AG04449 (cell line): Measurements from ENCODE around the gene PCDHGA3.
A peak's percentile ranks its signal among the peaks of the same experiment; 100 is the strongest.

ENCODE experiments used
- CTCF ChIA-PET: fragments of 350-600 bp; formaldehyde crosslinking; extraction: SDS; loops from one replicate; lab custom pipeline; 2021; ENCODE audit warnings: antibody characterized with exemption; lab: Yijun Ruan, JAX
- POLR2A ChIA-PET: fragments of 400-600, 350-600 bp; formaldehyde crosslinking; extraction: SDS; loops from one replicate; lab custom pipeline; 2020; ENCODE audit warnings: antibody characterized with exemption, inconsistent platforms; lab: Yijun Ruan, JAX
- DNase-seq: peaks from one replicate; pipeline ENCODE4 v3.0.0-alpha.2; 2010; ENCODE audit warnings: low read depth, low spot score
- H3K4me3 ChIP-seq: 2 replicates; pipeline ENCODE4 v1.5.1; 2011; ENCODE audit warnings: low read depth, mild to moderate bottlenecking, control low read depth, low read length
- CTCF ChIP-seq: IDR thresholded peaks from one replicate; pipeline ENCODE4 v1.5.1; 2011; ENCODE audit warnings: mild to moderate bottlenecking, moderate library complexity, low read length, control low read depth, inconsistent platforms; ENCODE audit not compliant: insufficient read depth; ENCODE audit errors: missing control alignments

The PCDHGA3 gene

GRCh38 chr5:141319699-141320098 is 23.9 kb upstream of the PCDHGA3 start:
- ChIA-PET POLR2A (interaction anchor here (0.7 to 1.5 kb wide), 4 partner anchors 11 to 244 kb away, joined by 3 to 7 read pairs (median 4); partner anchors contain the start of genes PCDHGA1 and PCDHGC5), CTCF (interaction anchor here (0.6 to 5.6 kb wide), 38 partner anchors 8 to 552 kb away, joined by 3 to 77 read pairs (median 4); partner anchors contain the start of genes DIAPH1, PCDHGA1, PCDHGA10 and PCDHGA11)
- TF ChIP-seq CTCF, result no peak
- no peak for DNase-seq
- H3K4me3 ChIP-seq, result peak overlapping the region; percentile 85

GRCh38 chr5:141320225-141321169 is 23.1 kb upstream of the PCDHGA3 start, which contains the start of gene TAF7:
Gene TAF7, minus strand, starts transcription at chr5:141320784. Its CDS starts 740 bp downstream, at chr5:141320044.
- peak; percentile 63 for DNase-seq
- POLR2A ChIA-PET, result interaction anchor here (0.7 to 1.5 kb wide), 5 partner anchors 10 to 648 kb away, joined by 3 to 7 read pairs (median 4); partner anchors contain the start of genes PCDHGA1, PCDHGC5 and RNF14
- CTCF ChIA-PET, result interaction anchor here (0.6 to 5.6 kb wide), 42 partner anchors 8 to 552 kb away, joined by 3 to 77 read pairs (median 4); partner anchors contain the start of genes DIAPH1, PCDHGA1, PCDHGA10 and PCDHGA11
- peak; percentile 82 for TF ChIP-seq CTCF
- peak within 1 kb of the TSS; percentile 85 for H3K4me3 ChIP-seq

- no peak overlapping the region for H3K4me3 ChIP-seq
- ChIA-PET POLR2A (no interaction called here), CTCF (interaction anchor here (0.8 to 5.6 kb wide), 9 partner anchors 7 to 245 kb away, joined by 3 to 77 read pairs (median 4); partner anchors contain the start of genes PCDHB14, PCDHGA1 and PCDHGA12)
- no peak for TF ChIP-seq CTCF
- no peak for DNase-seq
These were observed 21.4 kb upstream of the PCDHGA3 start for GRCh38 chr5:141322261-141322660.

GRCh38 chr5:141326088-141326854 is 17.4 kb upstream of the PCDHGA3 start:
- POLR2A ChIA-PET, result no interaction called here
- peak; percentile 70 for TF ChIP-seq CTCF
- DNase-seq, result no peak
- H3K4me3 ChIP-seq, result peak overlapping the region; percentile 64
- CTCF ChIA-PET, result interaction anchor here (1.5 to 13.4 kb wide), 13 partner anchors 8 to 241 kb away, joined by 4 to 209 read pairs (median 11); partner anchors contain the start of genes PCDHGA12, PCDHGA2, PCDHGA3 and PCDHGA5

- POLR2A ChIA-PET, result no interaction called here
- DNase-seq, result no peak
- no peak overlapping the region for H3K4me3 ChIP-seq
- CTCF ChIA-PET, result interaction anchor here (1.1 to 13.4 kb wide), 14 partner anchors 8 to 244 kb away, joined by 3 to 209 read pairs (median 9); partner anchors contain the start of genes PCDHB12, PCDHGA2, PCDHGB1 and PCDHGB3
- no peak for TF ChIP-seq CTCF
These were observed 15.4 kb upstream of the PCDHGA3 start for GRCh38 chr5:141328231-141328630.
